Activated CD4-positive, alpha-beta T cell treated with anti-CD3 and anti-CD28 coated beads, Interleukin-2, amount 50 U/mL, for 16 hours (primary cell): ENCODE results near the gene DSC2.
"Not testable (repeated sequence)": the region's sequence is repeated elsewhere in the genome, so short reads cannot be mapped to it uniquely, and the experiment has no call there.

Source experiments
- DNase-seq: peaks from one replicate; pipeline ENCODE4 v3.0.0-alpha.2; 2020

The DSC2 gene

GRCh38 chr18:31102025-31102684 lies at the start of gene DSC2:
DSC2 (minus strand) TSS chr18:31102421; CDS start chr18:31101971, 450 bp downstream.
- no peak for DNase-seq

GRCh38 chr18:31149351-31149750 lies 47.1 kb upstream of the DSC2 start:
- no peak for DNase-seq

- no peak for DNase-seq
These were observed 46.4 kb upstream of the DSC2 start for GRCh38 chr18:31148600-31148999.

- DNase-seq, result no peak
These were observed 44.6 kb upstream of the DSC2 start for GRCh38 chr18:31146809-31147208.

GRCh38 chr18:31143025-31143424 lies 40.8 kb upstream of the DSC2 start:
- no peak for DNase-seq

- DNase-seq, result no peak
These were observed 36.5 kb upstream of the DSC2 start for GRCh38 chr18:31138709-31139108.

- DNase-seq, result no peak
These were observed 32.8 kb upstream of the DSC2 start for GRCh38 chr18:31134988-31135529.

GRCh38 chr18:31129398-31130115 lies 27.3 kb upstream of the DSC2 start:
- DNase-seq, result no peak

GRCh38 chr18:31125878-31126277 lies 23.7 kb upstream of the DSC2 start:
- no peak for DNase-seq

- DNase-seq, result not testable (repeated sequence)
These were observed 20.9 kb upstream of the DSC2 start for GRCh38 chr18:31123125-31123524.

- no peak for DNase-seq
These were observed 18.4 kb upstream of the DSC2 start for GRCh38 chr18:31120594-31120993.

- no peak for DNase-seq
These were observed 14.8 kb upstream of the DSC2 start for GRCh38 chr18:31116853-31117595.

- no peak for DNase-seq
These were observed 10.6 kb upstream of the DSC2 start for GRCh38 chr18:31112804-31113203.

- no peak for DNase-seq
These were observed 3.5 kb upstream of the DSC2 start for GRCh38 chr18:31105733-31106132.

- DNase-seq, result no peak
These were observed 2.2 kb upstream of the DSC2 start for GRCh38 chr18:31104444-31104843.

GRCh38 chr18:31103423-31103822 lies 1.2 kb upstream of the DSC2 start:
- DNase-seq, result no peak

- no peak for DNase-seq
These were observed 720 bp upstream of the DSC2 start for GRCh38 chr18:31102941-31103340.

- DNase-seq, result no peak
These were observed 817 bp downstream of the DSC2 start for GRCh38 chr18:31101183-31102024.

- no peak for DNase-seq
These were observed 1.6 kb downstream of the DSC2 start for GRCh38 chr18:31100436-31101182.

GRCh38 chr18:31099450-31100230 lies 2.6 kb downstream of the DSC2 start:
- DNase-seq, result no peak

- no peak for DNase-seq
These were observed 3.3 kb downstream of the DSC2 start for GRCh38 chr18:31098878-31099277.
